OCI-LY1 (cell line): ENCODE data around the gene SPIN1.

Experiments
- H2AFZ ChIP-seq: fragments of 200-600 bp; sonication (generic), shearing (Covaris generic); 2 replicates; pipeline ENCODE4 v1.6.0; 2014; ENCODE audit warnings: antibody characterized with exemption, mild to moderate bottlenecking, low read length
- H3F3A ChIP-seq: fragments of 200-600 bp; sonication (generic), shearing (Covaris generic); 2 replicates; pipeline ENCODE4 v1.6.0; 2014; ENCODE audit warnings: mild to moderate bottlenecking, antibody characterized with exemption, low read length, moderate library complexity; ENCODE audit not compliant: insufficient read depth
- H3K27ac ChIP-seq: fragments of 200-600 bp; sonication (generic); 2 replicates; pipeline ENCODE4 v1.5.1; 2014; ENCODE audit warnings: low read length, mixed run types, mild to moderate bottlenecking, low read depth; ENCODE audit not compliant: poor library complexity, severe bottlenecking
- H3K27me3 ChIP-seq: fragments of 200-600 bp; sonication (generic); 2 replicates; pipeline ENCODE4 v1.6.0; 2014; ENCODE audit warnings: antibody characterized with exemption, mild to moderate bottlenecking, low read length, moderate library complexity; ENCODE audit not compliant: insufficient read depth
- H3K36me3 ChIP-seq: fragments of 200-600 bp; sonication (generic); 2 replicates; pipeline ENCODE4 v1.6.1; 2014; ENCODE audit warnings: mild to moderate bottlenecking, antibody characterized with exemption, low read length, moderate library complexity, mixed read lengths; ENCODE audit not compliant: insufficient read depth
- H3K4me1 ChIP-seq: fragments of 200-600 bp; sonication (generic); 2 replicates; pipeline ENCODE4 v1.5.1; 2014; ENCODE audit warnings: mild to moderate bottlenecking, low read length, moderate library complexity; ENCODE audit not compliant: insufficient read depth, severe bottlenecking
- H3K4me2 ChIP-seq: fragments of 200-600 bp; sonication (generic), shearing (Covaris generic); 2 replicates; pipeline ENCODE4 v1.6.1; 2014; ENCODE audit warnings: low read length
- H3K4me3 ChIP-seq: fragments of 200-600 bp; sonication (generic); 2 replicates; pipeline ENCODE4 v1.5.1; 2014; ENCODE audit warnings: low read length, low read depth, mild to moderate bottlenecking, mixed read lengths; ENCODE audit not compliant: poor library complexity, severe bottlenecking
- H3K79me2 ChIP-seq: fragments of 200-600 bp; shearing (Covaris generic); 2 replicates; pipeline ENCODE4 v1.6.1; 2016; ENCODE audit warnings: mixed run types, low read length, mixed read lengths; ENCODE audit not compliant: insufficient read depth
- H3K9ac ChIP-seq: fragments of 200-600 bp; sonication (generic), shearing (Covaris generic); 2 replicates; pipeline ENCODE4 v1.6.1; 2014; ENCODE audit warnings: mild to moderate bottlenecking, low read length, mixed read lengths
- H3K9me2 ChIP-seq: fragments of 200-600 bp; sonication (generic), shearing (Covaris generic); 2 replicates; pipeline ENCODE4 v1.6.1; 2014; ENCODE audit warnings: low read depth, mild to moderate bottlenecking, low read length, mixed read lengths
- H3K9me3 ChIP-seq: fragments of 200-600 bp; shearing (Covaris generic); 2 replicates; pipeline ENCODE4 v1.6.1; 2014; ENCODE audit warnings: low read length, mixed read lengths
- H4K20me1 ChIP-seq: fragments of 200-600 bp; sonication (generic), shearing (Covaris generic); 2 replicates; pipeline ENCODE4 v1.6.0; 2016; ENCODE audit warnings: mild to moderate bottlenecking, low read length; ENCODE audit not compliant: insufficient read depth
- CTCF ChIP-seq: fragments of 200-600 bp; sonication (generic), shearing (Covaris generic); IDR thresholded peaks from 2 replicates; pipeline ENCODE4 v1.5.1; 2017; ENCODE audit warnings: mild to moderate bottlenecking, antibody characterized with exemption, low read length, moderate library complexity, mixed read lengths
- EZH2 ChIP-seq: fragments of 200-600 bp; sonication (generic), shearing (Covaris generic); IDR thresholded peaks from 2 replicates; pipeline ENCODE4 v1.8.0; 2017; ENCODE audit warnings: borderline replicate concordance, mixed run types, mild to moderate bottlenecking, antibody characterized with exemption, low read length, moderate library complexity, mixed read lengths

SPIN1 gene

GRCh38 chr9:88372103-88372654 is 16.1 kb upstream of the SPIN1 start:
- Histone ChIP-seq H3F3A (no peaks in the 10 kb centered on the region), H3K27me3 (no peaks in the 10 kb centered on the region), H3K4me1 (no peaks in the 10 kb centered on the region), H3K36me3 (no peaks in the 10 kb centered on the region), H2AFZ (no peak overlapping the region), H4K20me1 (no peaks in the 10 kb centered on the region), H3K9me2 (no peaks in the 10 kb centered on the region), H3K27ac (no peak overlapping the region), H3K4me2 (no peak overlapping the region), H3K9ac (no peak overlapping the region), H3K4me3 (no peak overlapping the region), H3K9me3 (no peaks in the 10 kb centered on the region), H3K79me2 (no peaks in the 10 kb centered on the region)
- TF ChIP-seq EZH2: no peak
- no peak for TF ChIP-seq CTCF

- Histone ChIP-seq H3K4me2 (no peak overlapping the region), H2AFZ (no peak overlapping the region), H3K9me3 (no peaks in the 10 kb centered on the region), H3K36me3 (no peaks in the 10 kb centered on the region), H3K4me3 (no peak overlapping the region), H3K27ac (no peak overlapping the region), H3K79me2 (no peaks in the 10 kb centered on the region), H3K27me3 (no peaks in the 10 kb centered on the region), H4K20me1 (no peaks in the 10 kb centered on the region), H3K9me2 (no peaks in the 10 kb centered on the region), H3K4me1 (no peaks in the 10 kb centered on the region), H3F3A (no peaks in the 10 kb centered on the region), H3K9ac (no peak overlapping the region)
- TF ChIP-seq CTCF: no peak
- TF ChIP-seq EZH2: no peak
These were observed 15.2 kb upstream of the SPIN1 start for GRCh38 chr9:88373045-88373444.

GRCh38 chr9:88378317-88378716 is 9.9 kb upstream of the SPIN1 start:
- Histone ChIP-seq H3K4me3 (no peak overlapping the region), H3K9me2 (no peaks in the 10 kb centered on the region), H3K27me3 (no peaks in the 10 kb centered on the region), H3K4me2 (no peak overlapping the region), H4K20me1 (no peaks in the 10 kb centered on the region), H3K4me1 (no peaks in the 10 kb centered on the region), H3K9me3 (no peaks in the 10 kb centered on the region), H3K36me3 (no peaks in the 10 kb centered on the region), H3F3A (no peaks in the 10 kb centered on the region), H2AFZ (no peak overlapping the region), H3K9ac (no peak overlapping the region), H3K27ac (no peak overlapping the region), H3K79me2 (no peaks in the 10 kb centered on the region)
- TF ChIP-seq EZH2: no peak
- no peak for TF ChIP-seq CTCF
